MM.1S (cell line): Measurements from ENCODE around the gene NOS3.
A peak's percentile ranks its signal among the peaks of the same experiment; 100 is the strongest.

Source experiments
- DNase-seq: peaks from one replicate; pipeline ENCODE4 v3.0.0-alpha.2; 2015
- H2AFZ ChIP-seq: fragments of 300-600 bp; sonication (generic); 2 replicates; pipeline ENCODE4 v1.6.0; 2016; ENCODE audit warnings: antibody characterized with exemption, low read length
- H3F3A ChIP-seq: fragments of 300-600 bp; sonication (generic); 2 replicates; pipeline ENCODE4 v1.6.1; 2016; ENCODE audit warnings: mild to moderate bottlenecking, antibody characterized with exemption, low read length, moderate library complexity, mixed read lengths; ENCODE audit not compliant: insufficient read depth
- H3K27ac ChIP-seq: fragments of 300-600 bp; sonication (generic); 2 replicates; pipeline ENCODE4 v1.5.1; 2016; ENCODE audit warnings: mild to moderate bottlenecking, low read length
- H3K27me3 ChIP-seq: fragments of 300-600 bp; sonication (generic); replicated peaks from 2 replicates; pipeline ENCODE4 v1.6.0; 2016; ENCODE audit warnings: low read length; ENCODE audit not compliant: insufficient read depth
- H3K36me3 ChIP-seq: fragments of 300-600 bp; sonication (generic); replicated peaks from 2 replicates; pipeline ENCODE4 v1.6.1; 2016; ENCODE audit warnings: mild to moderate bottlenecking, low read length, mixed read lengths; ENCODE audit not compliant: insufficient read depth
- H3K4me1 ChIP-seq: fragments of 300-600 bp; sonication (generic); 2 replicates; pipeline ENCODE4 v1.6.1; 2016; ENCODE audit warnings: low read length, mixed read lengths
- H3K4me2 ChIP-seq: fragments of 300-600 bp; sonication (generic); 2 replicates; pipeline ENCODE4 v1.6.0; 2016; ENCODE audit warnings: low read depth, low read length
- H3K4me3 ChIP-seq: fragments of 300-600 bp; sonication (generic); 2 replicates; pipeline ENCODE4 v1.5.1; 2016; ENCODE audit warnings: low read length, mixed read lengths
- H3K79me2 ChIP-seq: fragments of 300-600 bp; sonication (generic); 2 replicates; pipeline ENCODE4 v1.6.1; 2016; ENCODE audit warnings: mixed run types, low read length, mixed read lengths
- H3K9ac ChIP-seq: fragments of 300-600 bp; sonication (generic); 2 replicates; pipeline ENCODE4 v1.6.1; 2016; ENCODE audit warnings: low read length, mixed read lengths
- H3K9me2 ChIP-seq: fragments of 300-600 bp; sonication (generic); replicated peaks from 2 replicates; pipeline ENCODE4 v1.6.1; 2016; ENCODE audit warnings: mild to moderate bottlenecking, low read length, mixed read lengths; ENCODE audit not compliant: insufficient read depth
- H3K9me3 ChIP-seq: fragments of 300-600 bp; sonication (generic); replicated peaks from 2 replicates; pipeline ENCODE4 v1.6.1; 2016; ENCODE audit warnings: mild to moderate bottlenecking, low read length, mixed read lengths; ENCODE audit not compliant: insufficient read depth
- H4K20me1 ChIP-seq: fragments of 300-600 bp; sonication (generic); 2 replicates; pipeline ENCODE4 v1.6.1; 2016; ENCODE audit warnings: mild to moderate bottlenecking, low read length, moderate library complexity, mixed read lengths; ENCODE audit not compliant: insufficient read depth
- EZH2 ChIP-seq: fragments of 300-600 bp; sonication (generic); optimal IDR thresholded peaks from 2 replicates; pipeline ENCODE3; 2017; ENCODE audit warnings: low read depth, mild to moderate bottlenecking, antibody characterized with exemption, low read length, mixed read lengths
- EZH2phosphoT487 ChIP-seq: fragments of 300-600 bp; sonication (generic); IDR thresholded peaks from 2 replicates; pipeline ENCODE4 v1.6.1; 2018; ENCODE audit warnings: antibody characterized with exemption, low read length
- TF ChIP-seq, protein P1 (sequence below): fragments of 300-600 bp; sonication (generic); IDR thresholded peaks from 2 replicates; pipeline ENCODE4 v1.5.1; 2016; ENCODE audit warnings: antibody characterized with exemption, low read length, mixed read lengths

Gene NOS3

DNA sequence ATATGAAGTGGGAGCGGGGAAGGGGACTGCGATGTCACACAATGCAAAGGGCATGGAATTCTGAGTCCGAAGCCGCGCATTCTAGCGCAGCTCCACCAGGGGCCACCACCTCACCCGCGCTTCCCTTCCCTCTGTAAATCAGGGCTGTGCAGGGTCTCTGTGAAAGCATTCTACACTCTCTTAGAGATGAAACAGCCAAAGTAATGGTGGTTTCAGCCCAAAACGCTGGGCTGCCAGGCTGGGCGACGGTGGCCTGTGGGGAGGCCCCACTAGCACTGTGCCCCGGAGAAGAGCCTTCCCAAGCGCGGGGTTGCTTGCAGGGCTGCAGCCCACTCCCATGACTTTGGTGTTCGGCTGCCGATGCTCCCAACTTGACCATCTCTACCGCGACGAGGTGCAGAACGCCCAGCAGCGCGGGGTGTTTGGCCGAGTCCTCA is 22.1 kb downstream of the NOS3 start:
- no peak overlapping the region; the same call in 1 of the 2 replicates for H2AFZ ChIP-seq
- H3K79me2 ChIP-seq = no peaks in the 10 kb centered on the region
- H3F3A ChIP-seq = 0 out of 2 replicates have a peak, but pooled peaks cover 4% of the 10 kb centered on the region
- H3K4me1 ChIP-seq = peaks cover 8% of the 10 kb centered on the region; the same call in 1 of the 2 replicates
- peak overlapping the region; percentile 88; the same call in 1 of the 2 replicates for H3K4me2 ChIP-seq
- H4K20me1 ChIP-seq = no peaks in the 10 kb centered on the region
- H3K4me3 ChIP-seq = no peak overlapping the region
- no peaks in the 10 kb centered on the region for H3K9me2 ChIP-seq
- no peak overlapping the region for H3K9ac ChIP-seq
- H3K36me3 ChIP-seq = no peaks in the 10 kb centered on the region
- H3K9me3 ChIP-seq = no peaks in the 10 kb centered on the region
- H3K27ac ChIP-seq = no peak overlapping the region
- H3K27me3 ChIP-seq = peaks cover 42% of the 10 kb centered on the region
- no peak for DNase-seq
- TF ChIP-seq, protein P1, sequence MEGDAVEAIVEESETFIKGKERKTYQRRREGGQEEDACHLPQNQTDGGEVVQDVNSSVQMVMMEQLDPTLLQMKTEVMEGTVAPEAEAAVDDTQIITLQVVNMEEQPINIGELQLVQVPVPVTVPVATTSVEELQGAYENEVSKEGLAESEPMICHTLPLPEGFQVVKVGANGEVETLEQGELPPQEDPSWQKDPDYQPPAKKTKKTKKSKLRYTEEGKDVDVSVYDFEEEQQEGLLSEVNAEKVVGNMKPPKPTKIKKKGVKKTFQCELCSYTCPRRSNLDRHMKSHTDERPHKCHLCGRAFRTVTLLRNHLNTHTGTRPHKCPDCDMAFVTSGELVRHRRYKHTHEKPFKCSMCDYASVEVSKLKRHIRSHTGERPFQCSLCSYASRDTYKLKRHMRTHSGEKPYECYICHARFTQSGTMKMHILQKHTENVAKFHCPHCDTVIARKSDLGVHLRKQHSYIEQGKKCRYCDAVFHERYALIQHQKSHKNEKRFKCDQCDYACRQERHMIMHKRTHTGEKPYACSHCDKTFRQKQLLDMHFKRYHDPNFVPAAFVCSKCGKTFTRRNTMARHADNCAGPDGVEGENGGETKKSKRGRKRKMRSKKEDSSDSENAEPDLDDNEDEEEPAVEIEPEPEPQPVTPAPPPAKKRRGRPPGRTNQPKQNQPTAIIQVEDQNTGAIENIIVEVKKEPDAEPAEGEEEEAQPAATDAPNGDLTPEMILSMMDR = peak; percentile 61
- TF ChIP-seq EZH2phosphoT487 (no peak), EZH2 (no peak)

DNA sequence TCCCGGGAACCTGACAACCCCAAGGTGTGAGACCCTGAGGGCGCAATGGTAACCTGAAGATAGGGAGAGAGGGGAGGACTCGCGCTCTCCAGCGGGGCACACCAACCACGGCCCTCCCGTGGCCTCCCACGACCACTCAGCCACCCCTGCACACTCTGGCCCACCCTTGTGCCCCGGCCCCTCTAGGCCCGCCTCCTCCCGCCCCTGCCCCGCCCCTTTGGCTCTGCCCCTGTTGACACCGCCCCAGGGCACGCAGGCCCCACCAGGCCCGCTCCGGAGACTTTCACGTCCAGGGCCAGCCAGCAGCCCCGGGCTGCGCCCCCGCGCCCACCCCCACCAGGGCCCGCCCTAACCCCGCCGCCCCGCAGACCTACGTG is 22.5 kb downstream of the NOS3 start:
- Histone ChIP-seq H4K20me1 (no peaks in the 10 kb centered on the region), H3K36me3 (no peaks in the 10 kb centered on the region), H2AFZ (peak overlapping the region; percentile 71), H3K9me2 (no peaks in the 10 kb centered on the region), H3K4me1 (peaks cover 9% of the 10 kb centered on the region; the same call in 1 of the 2 replicates), H3K4me2 (peak overlapping the region; percentile 88), H3K4me3 (peak overlapping the region; percentile 59), H3K27ac (no peak overlapping the region), H3K79me2 (no peaks in the 10 kb centered on the region), H3K27me3 (peaks cover 42% of the 10 kb centered on the region), H3F3A (0 out of 2 replicates have a peak, but pooled peaks cover 4% of the 10 kb centered on the region), H3K9me3 (no peaks in the 10 kb centered on the region), H3K9ac (no peak overlapping the region; the same call in 1 of the 2 replicates)
- TF ChIP-seq, protein P1 = no peak
- no peak for TF ChIP-seq EZH2phosphoT487
- no peak for TF ChIP-seq EZH2
- DNase-seq = no peak

DNA sequence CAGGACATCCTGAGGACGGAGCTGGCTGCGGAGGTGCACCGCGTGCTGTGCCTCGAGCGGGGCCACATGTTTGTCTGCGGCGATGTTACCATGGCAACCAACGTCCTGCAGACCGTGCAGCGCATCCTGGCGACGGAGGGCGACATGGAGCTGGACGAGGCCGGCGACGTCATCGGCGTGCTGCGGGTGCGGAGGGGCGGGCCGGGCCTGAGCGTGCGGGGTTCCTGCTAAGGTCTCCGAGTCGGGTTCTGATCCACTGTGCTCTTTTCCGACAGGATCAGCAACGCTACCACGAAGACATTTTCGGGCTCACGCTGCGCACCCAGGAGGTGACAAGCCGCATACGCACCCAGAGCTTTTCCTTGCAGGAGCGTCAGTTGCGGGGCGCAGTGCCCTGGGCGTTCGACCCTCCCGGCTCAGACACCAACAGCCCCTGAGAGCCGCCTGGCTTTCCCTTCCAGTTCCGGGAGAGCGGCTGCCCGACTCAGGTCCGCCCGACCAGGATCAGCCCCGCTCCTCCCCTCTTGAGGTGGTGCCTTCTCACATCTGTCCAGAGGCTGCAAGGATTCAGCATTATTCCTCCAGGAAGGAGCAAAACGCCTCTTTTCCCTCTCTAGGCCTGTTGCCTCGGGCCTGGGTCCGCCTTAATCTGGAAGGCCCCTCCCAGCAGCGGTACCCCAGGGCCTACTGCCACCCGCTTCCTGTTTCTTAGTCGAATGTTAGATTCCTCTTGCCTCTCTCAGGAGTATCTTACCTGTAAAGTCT is 23.1 kb downstream of the NOS3 start:
- DNase-seq = peak; percentile 91
- Histone ChIP-seq H3K4me3 (peak overlapping the region; percentile 59), H3K27ac (no peak overlapping the region)

More for the DNA sequence above, 23.1 kb downstream of the NOS3 start:
- Histone ChIP-seq H3K9ac (peak overlapping the region; percentile 75), H3K9me2 (no peaks in the 10 kb centered on the region), H3K4me1 (peaks cover 11% of the 10 kb centered on the region; the same call in 1 of the 2 replicates), H2AFZ (peak overlapping the region; percentile 71), H3K9me3 (no peaks in the 10 kb centered on the region), H3K36me3 (no peaks in the 10 kb centered on the region), H4K20me1 (no peaks in the 10 kb centered on the region), H3K27me3 (peaks cover 43% of the 10 kb centered on the region), H3K79me2 (no peaks in the 10 kb centered on the region), H3K4me2 (peak overlapping the region; percentile 88), H3F3A (0 out of 2 replicates have a peak, but pooled peaks cover 4% of the 10 kb centered on the region)
- no peak for TF ChIP-seq EZH2phosphoT487
- TF ChIP-seq EZH2 = no peak
- TF ChIP-seq, protein P1 = peak; percentile 23
